Prostate gland (tissue), 2 donors: ENCODE results near the gene KAZN.

ENCODE experiments used
- CTCF ChIP-seq, 4 experiments: fragments of 200-600 bp in 2 of 4; fragments of 450-650 bp in 2 of 4; sonication (generic) in 2 of 4; IDR thresholded peaks; 1 replicate in 3 of 4; 2 replicates in 1 of 4; pipeline ENCODE4 v1.5.1; 2016 to 2019; ENCODE audit warnings: antibody characterized with exemption in 4 of 4, mild to moderate bottlenecking in 2 of 4, moderate library complexity in 2 of 4
- POLR2A ChIP-seq: fragments of 450-650 bp; IDR thresholded peaks from one replicate; pipeline ENCODE4 v1.6.1; 2016; ENCODE audit warnings: antibody characterized with exemption, mild to moderate bottlenecking

GRCh38 chr1:14625996-14626395 lies 27.5 kb downstream of the KAZN start:
- TF ChIP-seq CTCF (IDR thresholded peaks at IDR 0.05), result no peak
- no peak for TF ChIP-seq POLR2A
